A549 treated with dexamethasone at 1 μM for 4 hours (cell line): ENCODE measurements around the gene NRTN. TPM values are rescaled to one million over a fixed set of nuclear protein-coding genes. Genes with fewer than 3 reads are reported as not detected.

Source experiments
- total RNA-seq: library from RNA; stranded (reverse); fragments of 200-300 nt; extraction: Qiagen RNA extraction; gene quantifications from 5 replicates; pipeline ENCODE4 v1.2.3, GENCODE V29; 2022

Gene NRTN
- total RNA-seq: 0.46 to 1.8 TPM (median 1.3 TPM) in 5 replicates

GRCh38 chr19:5804516-5805461 lies at the start of gene NRTN:
Gene NRTN (plus strand): TSS chr19:5805067. CDS start chr19:5824166, 19,099 bp downstream.

GRCh38 chr19:5784581-5785147 lies 20.2 kb upstream of the NRTN start, which contains the start of gene PRR22:
Gene PRR22 (minus strand): TSS chr19:5784746. CDS start chr19:5784660, 86 bp downstream.

GRCh38 chr19:5790559-5791520 lies 14.0 kb upstream of the NRTN start, which contains the start of gene DUS3L:
Gene DUS3L (minus strand): TSS chr19:5791163. CDS start chr19:5791141, 22 bp downstream.

GRCh38 chr19:5839065-5840017 lies 34.5 kb downstream of the NRTN start, which contains the start of gene FUT6:
Gene FUT6 (minus strand): TSS chr19:5839702. CDS start chr19:5832567, 7,135 bp downstream.

GRCh38 chr19:5851302-5851701 lies 46.4 kb downstream of the NRTN start, which contains the start of gene FUT3:
Gene FUT3 (minus strand): TSS chr19:5851449.

Other genes with a start within 250 kb of the NRTN start
- gene TINCR, start 237.1 kb upstream of the NRTN start, total RNA-seq: 1.9 to 3.2 TPM (median 2.2 TPM) in 5 replicates
- gene SAFB2, start 182.3 kb upstream of the NRTN start, total RNA-seq: 23.3 to 45.0 TPM (median 37.3 TPM) in 5 replicates
- gene SAFB, start 182.0 kb upstream of the NRTN start, total RNA-seq: 48.8 to 67.2 TPM (median 62.4 TPM) in 5 replicates
- 49.5 to 70.9 TPM (median 63.4 TPM) in 5 replicates for gene MICOS13, start 124.6 kb upstream of the NRTN start, total RNA-seq
- 2.8 to 4.4 TPM (median 3.4 TPM) in 5 replicates for gene HSD11B1L, start 124.0 kb upstream of the NRTN start, total RNA-seq
- gene RPL36, start 114.8 kb upstream of the NRTN start, total RNA-seq: 694 to 907 TPM (median 711 TPM) in 5 replicates
- 42.7 to 65.3 TPM (median 62.4 TPM) in 5 replicates for gene LONP1, start 84.9 kb upstream of the NRTN start, total RNA-seq
- not detected in 5 replicates for gene CATSPERD, start 84.4 kb upstream of the NRTN start, total RNA-seq
- 1.6 to 2.7 TPM (median 2.1 TPM) in 5 replicates for gene PRR22, start 20.3 kb upstream of the NRTN start, total RNA-seq
- gene DUS3L, start 13.9 kb upstream of the NRTN start, total RNA-seq: 22.3 to 34.2 TPM (median 33.0 TPM) in 5 replicates
- 0.11 TPM in 1 of 5 replicates, not detected in the others for gene FUT6, start 34.6 kb downstream of the NRTN start, total RNA-seq
- 0.07 to 0.11 TPM in 2 of 5 replicates, not detected in the others for gene FUT3, start 46.4 kb downstream of the NRTN start, total RNA-seq
- not detected in 5 replicates for gene FUT5, start 65.5 kb downstream of the NRTN start, total RNA-seq
- gene NDUFA11, start 98.7 kb downstream of the NRTN start, total RNA-seq: 215 to 274 TPM (median 268 TPM) in 5 replicates
- 0.24 to 0.59 TPM (median 0.51 TPM) in 5 replicates for gene VMAC, start 99.8 kb downstream of the NRTN start, total RNA-seq
- 0.68 to 1.9 TPM (median 1.7 TPM) in 5 replicates for gene CAPS, start 109.2 kb downstream of the NRTN start, total RNA-seq
- 34.3 to 46.7 TPM (median 44.7 TPM) in 5 replicates for gene RANBP3, start 173.1 kb downstream of the NRTN start, total RNA-seq